IPS-11a (cell line): Measurements from ENCODE around the gene ADAMTS19.

Experiments
- H3K4me3 ChIP-seq: one replicate; pipeline ENCODE4 v1.5.1; 2013; ENCODE audit warnings: low read depth, low read length, control low read depth

The ADAMTS19 gene

DNA sequence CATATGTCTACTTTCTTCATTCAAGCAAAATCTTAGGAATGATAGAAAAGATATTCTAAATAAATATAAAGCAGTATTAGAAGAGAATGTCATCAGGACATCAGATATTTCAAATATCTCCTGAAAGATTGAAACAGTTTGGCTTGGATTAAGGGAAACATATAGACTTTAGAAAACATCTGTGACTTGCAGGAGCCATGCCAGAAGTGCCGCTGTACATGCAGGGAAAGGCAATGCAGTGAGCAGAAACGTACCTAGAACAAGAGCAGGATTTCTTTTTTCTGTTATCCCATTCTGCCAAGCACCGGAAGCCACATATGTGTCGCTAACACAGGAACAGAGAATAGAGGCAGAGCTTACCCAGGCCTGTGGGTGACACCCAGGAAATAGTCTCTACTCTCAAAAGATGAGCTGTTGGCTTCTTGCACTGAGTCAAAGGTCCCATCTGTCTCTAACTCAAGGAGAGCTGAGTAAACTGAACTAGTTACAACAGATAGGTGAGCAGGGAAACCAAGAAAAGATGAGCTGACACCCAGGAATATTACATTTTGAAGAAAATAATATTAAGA, 5.8 kb downstream of the ADAMTS19 start:
- no peak overlapping the region for H3K4me3 ChIP-seq

DNA sequence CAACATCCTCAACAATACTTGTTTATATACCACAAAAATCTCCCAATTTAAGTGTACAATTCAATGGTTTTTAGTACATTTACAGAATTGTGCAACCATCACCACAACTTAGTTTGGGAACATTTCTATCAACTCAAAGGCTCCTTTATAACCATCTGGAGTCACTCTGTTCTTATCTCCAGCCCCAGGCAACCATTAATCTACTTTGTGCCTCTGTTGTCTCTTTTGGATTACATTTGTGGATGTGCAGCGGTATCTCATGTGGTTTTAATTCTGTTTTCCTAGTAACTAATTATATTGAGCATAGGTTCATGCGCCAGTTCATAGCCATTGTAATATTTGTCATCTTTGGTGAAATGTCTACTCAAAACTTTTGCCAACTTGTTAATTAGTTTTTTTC, 14.4 kb downstream of the ADAMTS19 start:
- H3K4me3 ChIP-seq: no peak overlapping the region

DNA sequence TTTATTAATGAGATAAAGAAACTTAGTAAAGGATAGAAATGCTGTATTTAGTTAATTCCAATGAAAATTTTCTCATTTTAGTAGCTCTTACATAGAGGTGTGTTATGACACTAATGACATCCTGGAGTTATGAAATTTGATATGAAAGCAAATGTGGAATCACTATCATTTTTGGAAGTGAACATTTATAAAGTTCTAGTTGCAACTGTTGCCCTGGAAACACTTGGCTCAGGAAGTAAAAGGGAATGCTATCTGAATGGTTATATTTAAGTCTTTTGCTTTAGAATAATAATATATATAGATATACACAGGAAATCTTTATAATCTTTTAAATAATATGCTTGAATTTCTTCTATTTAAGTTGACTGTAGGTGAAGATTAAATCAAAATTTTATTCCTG, 16.7 kb downstream of the ADAMTS19 start:
- H3K4me3 ChIP-seq: no peak overlapping the region

DNA sequence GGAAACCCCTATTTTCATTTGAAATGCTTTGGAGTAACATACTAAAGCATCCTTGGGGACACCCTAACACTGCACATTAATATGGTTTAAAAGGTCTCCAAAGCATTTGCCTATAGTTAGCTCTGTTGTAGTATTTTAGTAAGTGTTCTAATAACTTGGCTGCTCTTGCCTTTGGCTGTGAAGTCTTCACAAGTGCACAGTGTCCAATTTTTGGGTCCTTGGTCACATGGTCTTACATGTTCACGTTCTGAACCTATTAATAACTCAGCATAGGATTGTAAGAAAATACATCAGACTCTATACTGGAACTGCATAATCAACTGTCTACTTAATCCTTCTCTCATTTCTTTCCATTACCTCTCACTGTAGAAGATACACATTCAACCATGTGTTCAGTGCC, 17.4 kb downstream of the ADAMTS19 start:
- H3K4me3 ChIP-seq: no peak overlapping the region

DNA sequence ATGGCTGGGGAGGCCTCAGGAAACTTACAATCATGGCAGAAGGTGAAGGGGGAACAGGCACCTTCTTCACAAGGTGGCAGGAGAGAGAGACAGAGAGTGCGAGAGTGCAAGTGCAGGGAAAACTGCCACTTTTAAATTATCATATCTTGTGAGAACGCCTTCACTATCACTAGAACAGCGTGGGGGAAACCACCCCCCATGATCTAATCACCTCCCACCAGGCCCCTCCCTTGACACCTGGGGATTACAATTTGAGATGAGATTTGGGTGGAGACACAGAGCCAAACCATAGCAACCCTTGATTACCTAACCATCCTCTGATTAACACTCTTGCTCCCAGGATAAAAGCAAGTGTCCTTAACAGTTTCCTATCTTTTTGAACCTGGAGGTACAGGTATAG, 21.1 kb downstream of the ADAMTS19 start:
- no peak overlapping the region for H3K4me3 ChIP-seq

DNA sequence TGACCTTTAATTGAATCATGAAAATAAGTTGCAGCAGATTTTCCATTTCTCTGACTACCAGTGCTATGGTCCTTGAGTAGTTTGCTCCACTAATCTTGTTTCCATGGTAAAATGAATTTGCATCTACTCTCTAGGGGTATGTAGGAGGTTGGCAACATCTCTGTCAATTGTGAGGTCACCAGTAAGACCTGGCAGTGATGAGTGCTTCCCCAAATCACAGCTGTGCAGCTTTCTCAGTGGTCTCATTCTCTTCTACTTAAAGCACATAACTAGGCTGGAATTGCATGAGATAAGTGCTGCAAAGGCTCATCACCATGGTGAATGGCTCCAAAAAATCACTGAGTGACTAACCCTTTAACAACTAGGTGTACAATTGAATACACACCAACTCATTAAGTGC, 36.3 kb downstream of the ADAMTS19 start:
- no peak overlapping the region for H3K4me3 ChIP-seq

DNA sequence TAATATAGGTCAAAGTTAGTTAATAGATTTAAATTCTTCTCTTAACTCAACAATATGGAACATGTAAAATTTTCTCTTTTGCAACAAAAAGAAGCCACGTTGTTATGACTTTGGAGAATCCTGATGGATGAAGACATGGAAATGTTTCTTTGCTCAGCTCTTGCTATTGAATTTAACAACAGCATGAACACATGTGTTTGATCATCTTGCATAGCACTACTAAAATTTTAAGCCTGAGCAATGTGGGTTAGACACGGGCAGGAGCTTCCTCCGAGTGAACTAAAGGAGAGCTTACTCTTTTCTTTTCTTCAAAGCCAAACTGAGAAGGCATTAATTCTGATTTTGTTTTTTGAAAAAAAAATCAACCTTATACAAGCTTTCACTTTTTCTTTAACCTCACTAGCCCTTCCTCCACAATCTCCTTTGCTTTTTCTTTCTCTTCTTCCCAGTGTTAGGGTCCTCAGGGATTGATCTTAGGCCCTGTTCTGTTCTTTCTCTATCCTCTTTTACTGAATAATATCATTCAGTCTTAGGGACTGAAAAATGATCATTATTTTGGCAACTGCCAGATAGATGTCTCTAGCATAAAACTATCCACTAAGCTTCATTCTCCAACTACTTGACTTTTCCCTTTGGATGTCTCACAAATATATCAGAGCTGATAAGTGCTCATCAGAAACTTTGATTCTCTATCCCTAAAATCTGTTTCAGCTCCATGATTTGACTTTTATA, 36.9 kb downstream of the ADAMTS19 start:
- H3K4me3 ChIP-seq: no peak overlapping the region

DNA sequence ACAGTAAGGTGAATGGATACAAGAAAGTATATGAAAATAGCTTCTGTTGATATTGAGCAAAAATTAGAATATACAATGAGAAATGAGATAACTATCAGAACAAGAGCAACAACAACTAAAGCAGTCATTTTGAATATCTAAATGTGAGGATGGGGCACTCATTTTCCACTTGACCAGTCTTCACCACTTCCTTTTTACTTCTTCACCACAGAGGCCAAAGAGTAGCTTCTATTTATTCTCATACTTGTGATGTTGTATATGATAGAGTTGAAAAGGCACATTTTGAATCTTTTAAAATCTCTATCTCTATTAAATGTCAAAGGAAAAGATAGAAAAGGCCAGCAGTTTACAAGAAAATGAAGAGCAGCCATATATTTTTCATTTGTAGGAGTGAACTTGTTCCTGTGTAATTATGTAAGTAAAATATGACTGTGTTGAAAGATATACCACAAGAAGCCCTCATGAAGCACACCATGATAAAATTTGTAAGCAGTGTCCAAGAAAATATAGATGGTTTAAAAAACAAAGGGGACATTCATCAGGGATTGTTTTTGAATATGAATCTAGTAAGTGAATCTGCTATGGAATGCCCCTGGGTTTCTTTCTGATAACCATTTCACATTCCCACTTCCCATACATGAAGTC, 39.2 kb downstream of the ADAMTS19 start:
- no peak overlapping the region for H3K4me3 ChIP-seq

DNA sequence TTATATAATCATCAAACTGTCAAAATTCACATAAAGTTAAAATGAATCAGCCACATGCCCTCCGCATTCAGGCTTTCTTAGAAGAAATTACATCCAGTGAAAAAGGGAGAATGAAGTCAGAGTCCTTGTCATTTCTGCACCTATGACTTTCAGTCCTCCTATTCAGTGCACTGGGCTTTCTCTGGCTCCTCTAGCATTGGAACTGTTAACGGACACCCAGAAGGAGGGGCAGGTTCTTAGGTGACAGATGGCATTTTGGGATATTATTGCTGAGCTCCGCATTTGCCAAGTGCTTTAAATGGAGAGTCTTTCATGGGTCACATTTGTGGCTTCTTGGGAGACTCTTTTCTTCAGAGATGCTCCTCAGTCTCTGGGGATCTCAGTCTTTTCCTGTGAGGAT, 40.0 kb downstream of the ADAMTS19 start:
- H3K4me3 ChIP-seq: no peak overlapping the region

DNA sequence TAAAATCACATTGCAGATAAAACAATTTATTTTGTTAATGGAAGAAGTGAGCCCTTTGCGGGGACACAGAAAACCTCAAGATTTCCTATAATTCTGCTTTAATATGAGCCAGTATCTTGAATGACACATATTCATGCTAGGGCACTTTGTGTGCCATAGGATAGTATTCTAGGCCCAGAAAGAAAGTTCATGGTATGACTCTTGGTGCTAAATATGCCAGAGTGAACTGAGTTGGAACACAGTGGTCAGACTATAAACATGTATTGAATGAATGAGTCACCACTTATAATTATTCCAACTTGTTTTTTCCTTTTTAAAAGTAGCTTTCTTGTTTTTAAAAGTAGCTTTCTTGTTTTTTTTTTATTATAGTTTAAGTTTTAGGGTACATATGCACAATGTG, 46.0 kb downstream of the ADAMTS19 start:
- H3K4me3 ChIP-seq: no peak overlapping the region

DNA sequence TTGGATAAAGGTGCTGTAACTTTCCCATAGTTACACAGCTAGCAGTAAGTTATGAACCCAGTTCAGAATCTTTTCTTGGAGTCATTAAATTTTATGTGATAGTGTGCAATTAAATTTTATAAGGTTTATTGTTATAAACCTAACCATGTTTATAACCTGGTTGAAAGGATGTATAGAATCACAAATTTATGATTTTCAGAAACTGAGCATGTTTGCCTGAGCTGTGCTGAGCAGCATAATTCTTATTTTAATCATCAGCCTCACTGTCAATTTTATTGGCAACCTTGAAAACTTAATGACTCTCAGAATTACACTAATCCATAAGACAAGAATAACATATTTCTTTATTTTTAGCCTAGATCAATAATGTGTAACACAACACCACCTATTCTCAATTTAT, 46.9 kb downstream of the ADAMTS19 start:
- no peak overlapping the region for H3K4me3 ChIP-seq

DNA sequence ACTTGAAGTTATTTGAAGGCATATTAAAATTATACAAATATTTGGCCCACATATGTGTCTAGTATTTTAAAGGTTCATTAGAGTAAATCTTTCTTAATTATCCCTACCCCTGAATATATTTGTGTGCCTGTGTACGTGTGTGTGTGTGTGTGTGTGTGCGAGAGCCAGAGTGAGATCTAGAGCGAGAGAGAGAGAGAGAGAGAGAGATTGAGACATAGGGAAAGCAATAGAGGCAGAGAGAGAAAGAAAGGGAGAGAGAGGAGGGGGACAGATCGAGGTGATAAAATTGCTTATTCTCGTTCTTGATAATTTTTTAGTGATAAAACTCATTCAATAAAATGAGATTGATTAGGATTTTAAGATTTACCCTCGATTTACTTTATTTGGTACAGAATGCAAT, 47.4 kb downstream of the ADAMTS19 start:
- H3K4me3 ChIP-seq: no peak overlapping the region

DNA sequence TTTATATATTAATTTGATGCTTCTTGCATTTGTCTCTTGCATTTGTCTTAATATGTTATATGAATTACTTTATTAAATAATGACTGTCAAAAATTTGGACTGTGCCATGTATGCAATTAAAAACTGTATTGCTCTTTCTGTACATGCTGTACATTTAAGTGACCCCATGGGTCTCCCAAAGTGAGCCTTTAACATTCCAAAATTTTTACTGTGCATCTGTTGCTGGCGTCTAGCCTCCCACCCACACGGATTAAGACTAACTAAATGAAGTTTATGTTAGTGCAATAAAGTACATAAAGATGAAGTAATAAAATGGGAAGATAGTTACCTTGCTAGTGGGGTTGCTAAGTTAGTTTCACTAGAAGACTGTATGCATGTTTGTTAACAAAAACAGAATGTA, 48.5 kb downstream of the ADAMTS19 start:
- no peak overlapping the region for H3K4me3 ChIP-seq

DNA sequence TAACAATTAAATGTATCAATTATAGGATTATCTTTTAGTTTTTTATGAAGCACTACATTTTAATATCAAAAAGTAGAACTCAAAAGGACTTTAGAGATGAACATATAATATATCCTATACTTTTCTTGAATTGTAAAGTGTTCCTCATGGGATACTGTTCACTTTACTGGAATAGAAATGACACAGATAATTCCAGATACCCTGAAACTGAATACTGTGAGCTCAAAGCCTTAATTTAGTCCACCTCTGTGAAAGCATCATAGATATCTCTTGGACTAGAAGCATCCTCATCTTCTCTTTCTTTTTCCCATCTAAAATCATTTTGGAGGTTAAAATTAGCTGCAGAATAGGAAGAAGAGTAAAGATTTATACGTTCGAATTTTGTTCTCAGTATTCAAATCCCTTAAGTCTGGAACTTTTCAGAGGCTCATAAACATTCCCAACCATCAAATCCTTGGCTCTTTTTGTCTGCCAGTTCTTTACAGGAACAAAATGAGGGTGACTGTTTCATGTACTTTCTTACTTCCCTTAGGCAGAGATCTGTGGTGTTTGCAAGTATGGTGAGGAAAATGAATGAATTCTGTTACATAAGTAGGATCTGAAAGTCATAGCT, 49.4 kb downstream of the ADAMTS19 start:
- no peak overlapping the region for H3K4me3 ChIP-seq

DNA sequence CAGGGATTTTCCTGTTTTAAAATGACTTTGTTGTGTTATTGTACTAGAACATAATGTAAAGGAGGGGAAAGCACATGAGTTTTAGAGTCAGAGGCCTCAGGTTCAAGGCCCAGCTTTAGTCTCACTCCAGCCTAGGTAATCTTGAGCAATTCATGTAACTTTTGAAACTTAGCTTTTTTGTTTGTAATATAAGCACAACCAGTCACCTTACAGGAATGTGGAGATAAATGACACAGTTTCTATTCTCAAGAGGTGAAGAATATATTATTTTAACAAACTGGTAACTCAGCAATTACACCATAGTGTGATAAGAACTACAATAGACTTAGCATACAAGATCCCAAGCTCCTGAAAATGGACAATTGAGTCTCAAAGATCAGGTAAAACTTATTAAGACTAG, 51.2 kb downstream of the ADAMTS19 start:
- H3K4me3 ChIP-seq: no peak overlapping the region

DNA sequence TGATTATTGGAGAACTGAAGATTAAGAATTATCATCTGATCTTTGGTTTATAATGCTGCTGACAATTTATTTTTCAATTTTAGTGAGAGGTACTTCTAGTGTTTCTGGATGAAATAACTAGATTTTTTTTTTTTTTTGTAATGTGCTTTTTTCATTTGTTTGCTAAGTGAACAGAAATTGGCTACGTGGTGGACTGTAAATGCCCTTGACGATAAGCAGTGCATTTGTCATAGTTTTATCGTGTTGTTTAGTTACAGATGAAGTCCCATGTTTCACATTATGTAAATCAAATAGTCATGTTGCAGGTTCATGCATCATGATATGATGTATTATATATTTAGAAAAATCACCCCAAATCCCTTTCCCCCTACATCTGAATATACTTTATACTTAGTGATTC, 81.0 kb downstream of the ADAMTS19 start:
- H3K4me3 ChIP-seq: no peak overlapping the region

DNA sequence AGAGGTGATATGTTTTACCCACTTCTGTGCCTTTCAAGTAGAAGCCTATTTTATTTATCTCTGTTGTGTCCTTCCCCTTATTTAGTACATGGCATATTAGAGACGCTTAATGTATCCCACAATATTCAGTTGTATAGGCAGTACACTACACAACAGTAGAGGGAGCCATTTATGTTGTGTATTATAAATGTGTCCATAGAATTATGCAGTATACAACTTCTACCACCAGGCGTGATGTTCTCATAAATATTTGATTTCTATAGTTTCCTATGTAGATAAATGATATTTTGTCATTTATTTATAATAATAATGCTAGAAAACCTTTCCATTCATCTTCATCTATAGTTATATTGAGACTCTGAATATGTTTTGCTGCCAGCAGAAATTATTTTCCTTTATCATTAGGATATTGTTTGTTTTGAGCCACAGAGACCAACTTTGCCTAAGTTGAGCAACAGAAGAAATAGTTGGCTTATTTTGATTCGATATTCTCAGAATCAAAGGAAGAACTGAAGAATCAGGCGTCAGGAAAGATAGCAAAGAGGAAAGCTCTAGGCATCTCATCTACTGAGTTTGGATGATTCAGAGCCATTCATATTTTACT, 81.7 kb downstream of the ADAMTS19 start:
- no peak overlapping the region for H3K4me3 ChIP-seq

DNA sequence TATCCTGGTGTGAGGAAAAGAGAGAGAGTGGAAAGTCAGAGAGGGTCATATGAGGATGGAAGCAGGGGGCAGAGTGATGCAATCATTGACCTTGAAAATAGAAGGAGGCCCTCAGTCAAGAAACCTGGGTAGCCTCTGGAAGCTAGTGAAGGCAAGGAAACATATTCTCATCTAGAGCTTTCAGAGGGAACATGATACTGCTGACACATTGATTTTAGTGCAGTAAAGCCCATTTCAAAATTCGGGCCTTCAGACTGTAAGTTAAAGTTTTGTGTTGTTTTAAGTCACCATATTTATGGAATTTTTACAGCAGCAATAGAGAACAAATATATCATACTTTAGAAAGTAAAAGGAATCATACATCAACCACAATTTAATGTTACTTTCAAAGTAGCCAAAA, 87.0 kb downstream of the ADAMTS19 start:
- H3K4me3 ChIP-seq: no peak overlapping the region

DNA sequence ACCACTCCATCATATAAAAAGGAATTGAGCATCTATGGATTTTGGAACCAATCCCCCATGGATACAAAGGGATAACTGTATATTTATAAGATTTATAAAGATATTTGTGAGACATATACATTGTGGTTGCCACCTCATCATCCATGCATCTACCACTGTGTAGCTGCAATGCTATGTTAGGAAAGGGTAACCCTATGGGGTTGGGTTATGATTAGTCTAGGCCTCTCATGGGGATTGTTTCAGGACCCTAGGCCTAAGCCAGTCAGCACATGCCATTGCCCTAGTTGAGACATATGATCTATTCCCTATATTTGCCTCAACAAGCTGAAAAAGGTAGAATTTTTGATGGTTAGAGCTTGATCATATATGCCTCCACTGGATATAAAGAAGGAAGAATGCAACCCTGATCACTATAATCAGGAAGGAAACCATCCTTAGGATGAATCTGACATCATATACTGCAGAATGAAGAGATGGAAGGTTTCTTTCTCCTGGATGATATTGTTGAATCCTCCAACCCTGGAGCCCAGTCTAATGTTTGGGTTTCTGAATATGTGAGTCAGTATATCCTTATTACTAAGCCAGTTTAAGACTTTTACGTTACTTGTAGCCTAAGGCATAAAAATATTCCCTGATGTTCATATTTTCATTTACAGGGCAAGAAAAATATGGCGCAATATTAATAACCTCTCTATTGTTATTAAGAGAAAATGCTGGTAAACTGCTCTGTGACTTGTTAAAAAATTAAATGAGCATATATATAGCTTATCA, 94.2 kb downstream of the ADAMTS19 start:
- no peak overlapping the region for H3K4me3 ChIP-seq

DNA sequence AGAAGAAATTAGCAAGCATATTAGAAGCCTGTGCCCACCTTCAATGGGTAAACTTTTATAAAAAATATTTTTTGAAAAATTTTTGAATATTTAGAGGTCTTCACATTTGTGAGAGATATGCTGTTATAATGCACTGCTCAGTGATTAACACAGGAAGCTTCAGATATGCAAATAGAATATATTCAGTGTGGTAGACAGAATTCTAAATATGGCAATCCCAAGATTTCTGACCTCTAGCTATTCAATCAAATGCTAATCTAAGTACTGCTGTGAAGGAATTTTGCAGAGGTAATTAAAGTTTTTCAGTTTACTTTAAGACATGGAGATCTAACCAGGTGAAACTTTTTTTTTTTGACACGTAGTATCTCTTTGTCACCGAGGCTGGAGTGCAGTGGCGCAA, 103.5 kb downstream of the ADAMTS19 start:
- no peak overlapping the region for H3K4me3 ChIP-seq

DNA sequence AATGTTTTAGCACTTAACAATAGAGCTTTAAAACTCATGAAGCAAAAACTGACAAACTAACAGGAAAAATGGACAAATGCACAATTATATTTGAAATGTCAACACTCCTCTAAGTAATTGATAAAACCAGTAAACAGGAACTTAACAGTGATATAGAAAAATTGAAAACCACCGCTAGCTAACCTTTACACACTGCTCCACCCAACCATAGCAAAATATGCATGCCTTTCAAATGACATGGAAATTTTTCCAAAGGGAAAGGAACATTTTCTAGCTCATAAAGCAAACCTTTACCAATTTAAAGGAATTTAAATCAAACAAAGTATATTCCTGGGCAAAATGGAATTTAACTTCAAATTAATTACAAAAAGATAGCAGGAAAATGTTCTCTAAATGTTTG, 109.2 kb downstream of the ADAMTS19 start:
- no peak overlapping the region for H3K4me3 ChIP-seq
